T-helper 2 cell treated with Interferon-gamma antibody and Interleukin-4, amounts not matched to agents 100 ng/mL and 5 ng/mL, for 36 hours (primary cell): ENCODE results near the gene MBNL1. TPM values are rescaled to one million over a fixed set of nuclear protein-coding genes. Genes with fewer than 3 reads are reported as not detected.

ENCODE experiments used
- intact Hi-C: fragments of 100-400 bp; cut with micrococcal nuclease; formaldehyde crosslinking; loops from one replicate; pipeline ENCODE4 v1.15.1; 2023
- total RNA-seq: library from RNA; stranded (reverse); gene quantifications from 2 replicates; pipeline ENCODE4 v1.2.3, GENCODE V29; 2022

Gene MBNL1, protein sequence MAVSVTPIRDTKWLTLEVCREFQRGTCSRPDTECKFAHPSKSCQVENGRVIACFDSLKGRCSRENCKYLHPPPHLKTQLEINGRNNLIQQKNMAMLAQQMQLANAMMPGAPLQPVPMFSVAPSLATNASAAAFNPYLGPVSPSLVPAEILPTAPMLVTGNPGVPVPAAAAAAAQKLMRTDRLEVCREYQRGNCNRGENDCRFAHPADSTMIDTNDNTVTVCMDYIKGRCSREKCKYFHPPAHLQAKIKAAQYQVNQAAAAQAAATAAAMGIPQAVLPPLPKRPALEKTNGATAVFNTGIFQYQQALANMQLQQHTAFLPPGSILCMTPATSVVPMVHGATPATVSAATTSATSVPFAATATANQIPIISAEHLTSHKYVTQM
- 367 and 396 TPM in 2 replicates for total RNA-seq

DNA sequence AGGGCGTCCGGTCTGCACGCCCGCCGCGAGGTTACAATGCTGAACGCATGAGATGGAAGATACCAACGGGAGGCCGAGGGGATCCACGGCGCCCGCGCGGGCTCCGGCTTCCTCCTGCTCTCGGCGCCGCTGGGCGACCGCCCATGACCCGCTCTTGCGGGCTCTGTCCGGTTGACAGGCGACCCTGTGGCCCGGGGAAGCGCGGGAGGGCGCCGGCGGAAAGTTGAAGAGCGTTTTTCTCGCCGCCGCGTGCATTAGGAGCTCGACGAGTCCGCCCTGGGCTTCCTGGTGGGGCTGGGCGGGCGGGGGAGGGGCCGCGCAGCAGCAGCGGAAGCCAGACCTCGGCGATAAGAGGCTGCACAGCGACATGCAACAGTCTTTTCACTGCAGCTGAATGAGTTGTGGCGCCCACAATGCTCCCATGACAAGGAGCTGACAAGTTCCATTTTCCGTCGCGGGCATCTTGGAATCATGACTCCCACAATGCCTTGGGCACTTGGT, at the start of gene MBNL1:
Gene MBNL1, plus strand, starts transcription at position 375 of the 501 bp plus-strand sequence. CDS start 31,265 bp downstream, outside the sequence.
- intact Hi-C loops: loop anchor here (1.0 to 10.0 kb wide), 7 partner anchors 11 to 956 kb away; partner anchors contain the start of gene RAP2B

DNA sequence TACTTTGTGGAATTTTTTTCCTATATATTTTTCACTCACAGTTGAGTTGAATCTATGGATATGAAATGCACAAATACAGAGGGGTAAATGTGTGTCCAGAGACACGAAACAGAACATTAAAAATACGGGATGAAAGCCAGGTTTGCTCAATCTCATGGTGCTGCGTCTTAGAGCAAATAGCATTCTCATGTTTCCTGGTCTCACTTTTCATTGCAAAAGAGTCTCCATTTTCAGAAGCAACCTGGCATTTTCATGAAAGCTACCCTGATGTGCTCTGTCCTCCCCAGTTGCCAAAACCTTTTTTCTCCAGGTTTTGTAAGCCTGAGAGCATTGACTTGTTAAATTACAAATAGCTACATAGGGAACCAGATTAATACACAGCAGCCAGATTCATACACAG, 49.5 kb upstream of the MBNL1 start:
- intact Hi-C loops: loop anchor here (2.0 kb wide), 2 partner anchors 14 to 26 kb away; no protein-coding TSS in a partner anchor

DNA sequence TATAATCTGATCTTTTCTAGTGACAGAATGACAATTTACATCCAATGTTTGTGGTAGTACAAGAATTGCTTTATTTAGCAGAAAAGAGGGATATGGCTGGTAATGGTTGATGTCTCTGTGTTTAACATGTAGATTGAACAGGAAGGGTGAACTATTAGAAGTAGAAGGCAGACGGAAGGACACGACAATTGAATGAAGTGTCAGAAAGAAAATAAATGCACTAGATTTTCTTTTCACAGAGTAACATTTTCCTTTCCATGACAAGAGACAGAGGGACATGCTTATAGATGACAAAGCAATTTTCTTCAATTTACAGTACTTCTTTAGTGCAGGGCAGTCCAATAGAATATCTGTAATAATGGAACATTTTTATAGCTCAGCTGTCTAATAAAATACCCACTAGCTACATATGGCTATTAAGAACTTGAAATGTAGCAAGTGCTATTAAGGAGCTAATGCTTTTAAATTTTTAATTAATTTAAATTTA, 48.9 kb upstream of the MBNL1 start:
- intact Hi-C loops: loop anchor here (2.0 kb wide), 2 partner anchors 15 to 27 kb away; no protein-coding TSS in a partner anchor

DNA sequence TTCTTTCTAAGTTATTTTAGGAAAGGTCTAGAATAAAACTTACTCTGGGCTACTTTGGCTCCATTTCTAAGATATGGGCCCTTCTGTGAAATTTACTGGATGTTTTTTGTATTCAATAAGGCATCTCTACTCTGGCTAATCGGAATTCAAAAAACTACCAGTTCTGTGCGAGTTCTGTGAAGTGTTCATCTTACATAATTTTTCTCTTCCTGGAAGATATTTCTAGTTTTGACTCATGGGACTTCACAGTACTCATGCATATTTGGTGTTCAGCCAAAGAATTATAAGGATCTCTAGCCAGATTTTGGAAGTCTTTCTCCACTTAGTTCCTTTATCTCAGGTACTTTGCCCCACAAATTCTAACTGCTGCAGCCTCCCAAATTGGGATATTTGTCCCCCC, 46.4 kb upstream of the MBNL1 start:
- intact Hi-C loops: loop anchor here (1.0 kb wide), 1 partner anchor 21 kb away; no protein-coding TSS in a partner anchor

DNA sequence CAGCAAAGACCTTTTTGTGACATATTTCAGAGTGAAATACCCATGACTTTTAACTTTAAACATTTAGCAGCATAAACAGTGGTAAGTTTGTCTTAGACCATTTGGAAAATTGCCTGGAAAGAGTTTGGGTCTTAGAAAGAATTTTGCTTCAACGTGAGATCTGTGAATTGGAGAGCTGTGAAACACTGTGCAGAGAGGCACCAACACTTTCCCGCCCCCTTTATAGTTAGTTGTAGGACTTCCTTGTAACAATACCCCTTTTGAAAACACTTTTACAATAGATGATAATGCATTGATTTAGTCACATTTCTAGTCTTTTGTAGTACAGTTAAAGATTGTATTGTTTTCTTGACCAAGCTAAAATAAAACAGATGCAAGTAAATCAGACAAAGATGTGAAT, 43.5 kb upstream of the MBNL1 start:
- intact Hi-C loops: no loop called here

DNA sequence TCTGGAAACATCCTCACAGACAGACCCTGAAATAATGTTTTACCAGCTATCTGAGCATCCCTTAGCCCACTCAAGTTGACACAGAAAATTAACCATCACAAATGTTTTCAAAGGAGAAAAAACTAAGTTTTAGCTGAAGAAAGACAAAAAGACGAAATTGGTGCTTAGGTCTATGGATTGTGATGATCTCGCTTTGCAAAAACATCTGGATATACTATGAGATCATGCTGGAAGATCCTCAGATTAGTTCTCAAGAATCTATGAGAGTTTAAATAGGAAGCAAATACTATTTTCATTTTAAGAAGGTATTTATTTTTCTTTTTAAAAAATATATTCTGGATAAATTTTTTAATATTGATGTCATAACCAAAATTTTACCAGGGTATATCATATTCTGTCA, 42.6 kb upstream of the MBNL1 start:
- intact Hi-C loops: no loop called here

DNA sequence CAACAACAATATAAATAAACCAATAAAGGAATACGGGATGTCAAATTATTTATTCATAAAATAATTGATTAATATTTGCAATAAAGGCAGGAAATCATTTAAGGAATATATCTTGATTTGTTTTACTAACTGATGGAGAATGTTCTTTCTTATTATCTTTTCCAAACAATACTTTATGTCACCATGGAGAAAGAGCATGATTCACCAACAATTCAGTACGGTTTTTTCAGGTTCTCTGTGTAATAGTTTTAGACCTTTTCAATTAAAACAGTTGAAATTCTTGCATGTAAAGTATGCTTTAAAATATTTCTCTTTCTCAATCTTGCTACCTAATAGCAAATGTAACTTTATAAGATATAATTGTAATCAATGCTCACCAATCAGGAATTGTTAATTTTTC, 41.7 kb upstream of the MBNL1 start:
- intact Hi-C loops: no loop called here

DNA sequence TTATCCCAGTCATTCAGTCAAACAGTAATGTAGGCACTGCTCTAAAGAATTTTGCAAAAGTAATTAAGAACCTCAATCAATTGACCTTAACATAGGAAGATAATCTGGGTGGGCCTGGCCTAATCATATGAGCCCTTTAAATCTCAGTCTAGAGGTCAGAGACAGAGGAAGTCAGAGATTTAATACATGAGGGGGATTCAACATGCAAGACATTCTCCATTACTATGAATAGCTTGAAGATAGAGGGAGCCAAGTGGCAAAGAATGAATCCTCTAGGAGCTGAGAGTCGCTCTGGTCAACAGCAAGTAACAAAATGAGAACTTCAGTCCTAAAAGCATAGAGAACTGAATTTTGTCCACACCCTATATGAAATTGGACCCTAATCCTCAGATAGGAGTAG, 39.0 kb upstream of the MBNL1 start:
- intact Hi-C loops: no loop called here

DNA sequence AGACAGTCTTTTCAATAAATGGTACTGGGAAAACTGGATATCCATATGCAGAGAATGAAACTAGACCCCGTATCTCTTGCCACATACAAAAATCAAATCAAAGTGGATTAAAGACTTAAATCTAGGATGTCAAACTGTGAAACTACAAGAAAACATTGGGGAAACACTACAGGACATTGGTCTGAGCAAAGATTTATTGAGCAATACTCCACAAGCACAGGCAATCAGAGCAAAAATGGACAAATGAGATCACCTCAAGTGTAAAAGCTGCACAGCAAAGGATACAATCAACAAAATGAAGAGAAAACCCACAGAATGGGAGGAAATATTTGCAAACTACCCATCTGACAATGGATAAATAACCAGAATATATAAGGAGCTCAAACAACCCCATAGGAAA, 38.4 kb upstream of the MBNL1 start:
- intact Hi-C loops: no loop called here

DNA sequence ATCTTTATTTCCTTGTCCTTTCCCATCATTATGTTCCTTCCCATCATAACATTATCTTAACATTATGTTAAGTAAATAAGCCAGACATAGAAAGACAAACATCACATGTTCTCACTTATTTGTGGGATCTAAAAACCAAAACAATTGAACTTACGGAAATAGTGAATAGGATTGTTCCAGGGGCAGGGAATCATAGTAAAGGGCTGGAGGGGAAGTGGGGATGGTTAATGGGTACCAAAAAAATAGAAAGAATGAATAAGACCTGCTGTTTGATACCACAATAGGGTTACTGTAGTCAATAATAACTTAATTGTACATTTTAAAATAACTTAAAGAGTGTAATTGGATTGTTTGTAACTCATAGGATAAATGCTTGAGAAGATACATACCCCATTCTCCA, 36.7 kb upstream of the MBNL1 start:
- intact Hi-C loops: no loop called here

DNA sequence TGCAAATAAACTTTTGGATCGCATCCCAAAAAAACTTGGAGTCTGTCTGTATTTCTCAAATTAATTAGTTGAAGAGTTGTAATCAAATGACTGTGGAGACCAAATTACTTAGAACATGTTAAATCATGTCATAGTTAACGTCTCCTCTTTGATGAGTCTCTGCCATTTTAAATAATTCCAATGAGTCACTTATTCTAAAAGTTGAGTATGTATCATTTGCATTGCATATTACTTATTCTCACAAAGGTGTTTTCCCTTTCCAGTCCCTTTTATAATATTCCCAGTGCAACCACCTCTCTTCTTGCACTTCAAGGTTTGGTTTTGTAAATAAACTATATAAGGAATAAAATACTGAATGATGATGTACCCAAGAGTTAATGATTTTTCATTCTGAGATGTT, 36.0 kb upstream of the MBNL1 start:
- intact Hi-C loops: no loop called here

DNA sequence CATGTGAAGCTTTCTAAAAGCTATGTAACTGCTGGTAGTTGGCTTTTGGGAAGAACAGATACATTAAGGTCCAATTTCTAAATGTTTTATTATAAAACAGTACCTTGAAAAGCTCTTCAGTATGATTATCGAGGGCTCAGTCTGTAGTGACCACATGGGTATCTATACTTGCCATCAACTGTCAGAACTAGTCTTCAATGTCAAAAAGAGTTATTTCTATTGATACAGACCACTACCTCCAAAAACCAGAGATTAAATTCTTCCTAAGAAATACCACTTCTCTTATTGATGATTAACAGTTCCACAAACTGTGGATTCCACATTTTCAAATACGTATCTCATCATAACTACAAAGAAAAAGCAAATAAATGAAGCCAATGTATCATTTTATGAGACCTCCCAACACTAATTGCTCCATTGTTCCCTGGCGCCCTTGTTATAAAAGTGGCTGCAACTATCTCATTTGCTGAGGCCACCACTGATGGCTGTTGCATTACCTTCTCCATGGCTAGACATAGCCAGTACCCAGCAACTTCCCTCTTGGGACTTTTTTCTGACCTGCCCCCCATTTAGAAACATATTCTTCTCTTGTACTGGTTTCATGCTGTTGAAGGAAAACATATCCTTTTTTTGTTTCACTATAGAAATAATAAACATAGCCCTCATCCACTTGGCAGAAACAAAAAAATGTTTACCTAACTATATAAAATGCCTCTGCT, 33.9 kb upstream of the MBNL1 start:
- intact Hi-C loops: no loop called here

DNA sequence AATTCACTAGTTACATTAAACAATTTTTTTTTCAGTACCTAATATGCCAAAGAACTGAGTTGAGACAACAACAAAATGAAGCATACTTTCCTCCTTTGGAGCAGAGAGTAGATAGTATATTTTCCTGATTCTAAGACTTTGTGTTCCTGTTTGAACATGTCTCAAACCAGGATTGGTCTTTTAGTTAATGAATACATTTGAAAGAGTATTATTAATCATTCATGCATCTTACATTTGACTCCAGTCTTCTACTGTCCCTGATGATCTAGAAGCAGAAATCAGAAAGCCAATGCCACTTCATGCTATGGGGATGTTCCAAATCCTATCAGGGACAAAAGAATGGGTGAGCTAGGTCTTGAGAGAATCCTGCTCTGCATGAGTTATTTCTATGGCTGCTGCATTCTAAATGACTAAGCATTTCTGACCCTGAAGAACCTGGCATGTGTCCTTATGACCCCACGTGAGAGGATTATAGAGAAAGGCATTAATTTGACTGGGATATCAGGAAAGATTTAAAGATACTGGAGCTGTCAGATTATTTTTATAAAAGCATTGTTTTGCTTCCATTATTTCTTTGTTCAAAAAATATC, 32.9 kb upstream of the MBNL1 start:
- intact Hi-C loops: no loop called here

DNA sequence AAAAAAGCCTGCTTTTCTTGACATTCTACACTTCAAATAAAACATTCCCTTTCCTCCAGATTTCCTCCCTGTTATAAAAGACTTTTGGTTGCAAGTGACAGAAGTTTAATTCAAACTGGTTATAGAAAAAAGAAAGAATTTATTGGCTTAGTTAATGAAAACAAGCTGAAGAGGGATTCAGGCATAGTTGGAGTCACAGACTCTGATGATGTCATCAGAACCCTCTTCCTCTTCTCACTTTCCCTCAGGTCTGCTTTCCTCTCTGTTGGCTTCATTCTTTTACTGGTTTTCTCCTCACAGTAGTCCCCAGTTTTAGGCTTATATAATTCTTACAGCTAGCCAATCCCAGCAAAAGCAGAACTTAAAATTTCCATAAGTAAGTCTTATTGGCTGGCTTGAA, 32.0 kb upstream of the MBNL1 start:
- intact Hi-C loops: no loop called here

DNA sequence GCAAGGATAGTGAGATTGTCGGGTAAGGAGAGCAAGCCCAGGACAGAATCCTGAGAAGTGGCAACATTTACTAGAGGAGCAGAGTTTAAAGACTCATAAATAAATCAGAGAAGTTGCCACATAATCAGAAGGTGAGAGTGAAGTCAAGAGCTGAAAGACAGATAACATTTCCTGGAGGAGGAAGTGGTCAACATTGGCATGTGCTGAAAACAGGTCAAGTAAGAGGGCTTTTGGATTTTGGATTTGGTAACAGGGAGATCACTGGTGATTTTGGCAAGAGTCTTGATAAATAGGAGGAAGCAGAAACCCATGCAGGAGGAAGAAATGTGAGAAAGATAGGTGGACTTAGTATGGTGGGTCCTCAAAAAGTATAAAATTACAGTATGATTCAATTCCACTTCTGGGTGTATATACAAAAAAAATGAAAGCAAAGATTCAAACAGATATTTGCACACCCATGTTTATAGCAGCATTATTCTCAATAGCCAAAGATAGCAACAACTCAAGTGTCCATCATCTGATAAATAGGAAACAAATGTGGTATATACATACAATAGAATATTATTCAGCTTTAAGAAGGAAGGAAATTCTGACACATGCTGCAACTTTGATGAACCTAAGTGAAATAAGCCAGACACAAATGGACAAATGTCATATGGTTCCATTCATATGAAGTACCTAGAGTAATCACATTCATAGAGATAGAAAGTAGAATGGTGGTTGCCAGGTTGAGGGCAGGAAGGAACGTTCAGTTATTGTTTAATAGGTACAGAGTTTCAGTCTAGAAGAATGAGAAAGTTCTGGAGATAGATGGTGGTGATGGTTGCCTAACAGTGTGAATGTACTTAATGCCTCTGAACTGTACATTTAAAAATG, 27.3 kb upstream of the MBNL1 start:
- intact Hi-C loops: loop anchor here (2.0 to 5.0 kb wide), 3 partner anchors 15 to 119 kb away; no protein-coding TSS in a partner anchor

DNA sequence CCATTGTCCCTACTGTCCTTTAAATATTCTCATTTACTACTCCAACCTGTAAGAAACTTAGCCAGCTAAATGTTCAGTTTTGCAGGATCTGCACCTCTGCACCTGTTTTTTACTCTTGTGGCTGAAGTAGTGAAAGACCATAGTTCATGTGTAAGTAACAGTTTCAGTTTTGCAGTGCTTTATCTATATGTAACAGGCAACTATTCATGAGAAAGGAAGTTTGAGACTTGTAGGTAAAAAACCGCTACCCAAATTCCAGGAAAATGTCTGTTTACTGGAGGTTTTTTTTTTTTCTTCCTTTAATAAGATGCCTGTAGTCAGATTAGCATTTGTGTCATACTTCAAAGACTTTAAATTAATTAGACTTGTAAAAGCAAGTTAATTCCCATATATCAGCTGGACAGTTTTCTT, 25.4 kb upstream of the MBNL1 start:
- intact Hi-C loops: loop anchor here (1.0 to 5.0 kb wide), 7 partner anchors 13 to 121 kb away; partner anchors contain the start of gene MBNL1

DNA sequence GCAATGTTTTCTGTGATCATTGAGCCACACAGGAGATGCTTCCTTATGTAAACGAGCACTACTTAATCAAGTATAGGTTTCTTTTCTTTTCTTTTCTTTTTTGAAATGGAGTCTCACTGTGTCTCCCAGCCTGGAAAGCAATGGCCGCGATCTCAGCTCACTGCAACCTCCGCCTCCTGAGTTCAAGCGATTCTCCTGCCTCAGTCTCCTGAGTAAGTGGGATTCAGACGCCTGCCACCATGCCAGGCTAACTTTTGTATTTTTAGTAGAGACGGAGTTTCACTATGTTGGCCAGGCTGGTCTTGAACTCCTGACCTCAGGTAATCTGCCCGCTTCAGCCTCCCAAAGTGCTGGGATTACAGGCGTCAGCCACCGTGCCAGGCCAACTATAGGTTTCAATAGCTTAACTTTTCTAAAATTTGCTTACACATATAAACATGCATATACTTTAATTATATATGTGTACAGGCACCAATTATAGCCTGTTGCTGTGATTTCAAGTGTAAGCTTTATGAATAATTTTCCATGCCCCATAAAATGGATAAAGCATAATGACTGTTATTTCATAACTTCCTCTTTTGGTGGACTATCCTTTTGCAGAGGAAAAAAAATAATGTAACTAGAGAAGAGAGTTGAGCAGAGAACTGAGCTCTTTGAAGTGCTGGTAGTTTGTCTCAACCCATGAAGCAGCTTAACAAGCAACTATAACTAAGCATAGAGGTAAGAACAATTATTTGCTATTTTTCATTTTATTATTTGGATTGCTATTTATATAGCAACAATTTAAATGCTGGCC, 24.8 kb upstream of the MBNL1 start:
- intact Hi-C loops: loop anchor here (1.0 to 5.0 kb wide), 7 partner anchors 13 to 122 kb away; partner anchors contain the start of gene MBNL1

DNA sequence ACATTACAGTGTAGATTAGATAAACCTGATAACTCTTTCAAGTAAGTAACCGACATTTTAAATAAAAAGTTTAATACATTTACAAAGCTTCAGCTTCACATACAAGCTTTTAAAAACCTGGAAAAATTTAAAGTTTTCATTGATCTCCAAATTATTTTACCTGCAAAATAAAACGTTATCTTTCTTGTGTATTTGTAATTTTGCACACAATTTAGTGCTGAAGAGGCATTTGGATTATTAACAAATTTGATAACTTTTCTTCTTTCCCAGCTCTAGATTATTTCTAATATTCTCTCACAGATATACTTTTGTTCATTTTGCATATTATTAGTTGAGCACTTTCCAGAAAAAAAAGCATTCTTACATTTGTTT, 24.2 kb upstream of the MBNL1 start:
- intact Hi-C loops: loop anchor here (5.0 kb wide), 1 partner anchor 122 kb away; no protein-coding TSS in a partner anchor

DNA sequence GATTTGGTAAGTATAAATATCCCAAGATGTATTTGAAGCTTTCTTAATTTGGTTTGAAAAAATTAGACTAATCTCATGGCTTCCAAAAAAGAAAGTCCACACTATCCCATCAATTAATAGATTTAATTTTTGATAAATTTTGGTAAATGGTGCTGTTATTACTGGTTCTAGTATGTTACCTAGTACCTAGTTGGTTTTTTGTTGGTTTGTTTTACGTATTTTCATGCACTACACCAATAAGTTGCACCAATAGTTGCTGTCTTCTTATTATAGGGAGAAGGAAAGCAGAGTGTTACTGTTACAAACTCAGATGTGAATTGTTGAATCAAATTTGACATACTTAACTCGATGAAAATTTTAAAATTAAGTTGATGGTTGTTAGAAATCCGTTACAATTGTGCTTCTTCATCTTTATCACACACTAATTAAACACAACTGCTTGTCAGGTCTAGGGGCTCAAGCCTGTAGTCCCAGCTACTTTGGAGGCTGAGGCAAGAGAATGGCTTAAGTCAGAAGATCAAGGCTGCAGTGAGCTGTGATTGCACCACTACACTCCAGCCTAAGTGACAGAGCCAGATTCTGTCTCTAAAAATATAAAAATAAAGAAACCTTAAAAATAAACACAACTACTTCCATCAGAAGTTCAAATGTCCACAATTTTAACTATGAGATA, 23.1 kb upstream of the MBNL1 start:
- intact Hi-C loops: loop anchor here (1.0 kb wide), 1 partner anchor 10 kb away; no protein-coding TSS in a partner anchor
